Superior temporal gyrus (tissue), 1 donor: ENCODE results near the gene TMEM263.
"Not testable (repeated sequence)": the region's sequence is repeated elsewhere in the genome, so short reads cannot be mapped to it uniquely, and the experiment has no call there.

Experiments used
- DNase-seq: peaks from one replicate; pipeline ENCODE4 v3.0.0-alpha.2; 2016; ENCODE audit errors: extremely low spot score

The TMEM263 gene

GRCh38 chr12:106955377-106956047 lies at the start of gene TMEM263:
Gene TMEM263 (plus strand): TSS chr12:106955907. CDS start chr12:106967117, 11,210 bp downstream.
- DNase-seq: peak; percentile 85

- no peak for DNase-seq
These were observed 49.0 kb upstream of the TMEM263 start for GRCh38 chr12:106906715-106907114.

- DNase-seq: no peak
These were observed 48.3 kb upstream of the TMEM263 start for GRCh38 chr12:106907411-106907810.

- no peak for DNase-seq
These were observed 47.9 kb upstream of the TMEM263 start for GRCh38 chr12:106907846-106908245.

GRCh38 chr12:106908561-106908960 lies 47.1 kb upstream of the TMEM263 start:
- DNase-seq: no peak

GRCh38 chr12:106910202-106910601 lies 45.5 kb upstream of the TMEM263 start:
- no peak for DNase-seq

- no peak for DNase-seq
These were observed 44.1 kb upstream of the TMEM263 start for GRCh38 chr12:106911581-106911980.

GRCh38 chr12:106913456-106913855 lies 42.3 kb upstream of the TMEM263 start:
- DNase-seq: no peak

GRCh38 chr12:106914796-106915634 lies 40.7 kb upstream of the TMEM263 start:
- DNase-seq: no peak

- DNase-seq: no peak
These were observed 40.1 kb upstream of the TMEM263 start for GRCh38 chr12:106915635-106916026.

- no peak for DNase-seq
These were observed 38.2 kb upstream of the TMEM263 start for GRCh38 chr12:106917503-106917902.

- peak; percentile 42 for DNase-seq
These were observed 37.0 kb upstream of the TMEM263 start for GRCh38 chr12:106918746-106919145.

- peak; percentile 85 for DNase-seq
These were observed 35.7 kb upstream of the TMEM263 start for GRCh38 chr12:106919910-106920544.

- DNase-seq: not testable (repeated sequence)
These were observed 33.7 kb upstream of the TMEM263 start for GRCh38 chr12:106921976-106922375.

- DNase-seq: not testable (repeated sequence)
These were observed 32.1 kb upstream of the TMEM263 start for GRCh38 chr12:106923594-106923993.

- no peak for DNase-seq
These were observed 31.3 kb upstream of the TMEM263 start for GRCh38 chr12:106924268-106924861.

- no peak for DNase-seq
These were observed 29.1 kb upstream of the TMEM263 start for GRCh38 chr12:106926657-106927056.

- no peak for DNase-seq
These were observed 21.4 kb upstream of the TMEM263 start for GRCh38 chr12:106934277-106934676.

- DNase-seq: no peak
These were observed 14.1 kb upstream of the TMEM263 start for GRCh38 chr12:106941481-106942156.

GRCh38 chr12:106942775-106943174 lies 12.9 kb upstream of the TMEM263 start:
- DNase-seq: no peak

GRCh38 chr12:106945261-106945851 lies 10.4 kb upstream of the TMEM263 start:
- no peak for DNase-seq
